Liver (tissue), 9 donors: Measurements from ENCODE around the gene SLC7A6. TPM values are rescaled to one million over a fixed set of nuclear protein-coding genes. Genes with fewer than 3 reads are reported as not detected.

Experiments
- DNase-seq: peaks from one replicate; pipeline ENCODE4 v3.0.0-alpha.2; 2017; ENCODE audit warnings: low spot score
- H3K27ac ChIP-seq, 2 donors: one replicate each; pipeline ENCODE4 v1.7.0; 2013; ENCODE audit warnings: inconsistent platforms in 2 of 2, low read length in 2 of 2, control low read depth in 1 of 2, low read depth in 1 of 2, mild to moderate bottlenecking in 1 of 2
- H3K27me3 ChIP-seq, 4 donors: one replicate each; pipeline versions ENCODE4 v1.6.1 to v1.7.0; 2013; ENCODE audit warnings: low read length in 3 of 4, inconsistent platforms in 1 of 4, mild to moderate bottlenecking in 1 of 4, moderate library complexity in 1 of 4; ENCODE audit not compliant: control insufficient read depth in 4 of 4, insufficient read depth in 4 of 4
- H3K36me3 ChIP-seq, 4 donors: one replicate each; pipeline versions ENCODE4 v1.6.1 to v1.7.0; 2013; ENCODE audit warnings: low read length in 3 of 4, mild to moderate bottlenecking in 3 of 4, low read depth in 1 of 4, moderate library complexity in 1 of 4; ENCODE audit not compliant: control insufficient read depth in 4 of 4, insufficient read depth in 3 of 4
- H3K4me1 ChIP-seq, 4 donors: one replicate each; pipeline versions ENCODE4 v1.6.1 to v1.7.0; 2013; ENCODE audit warnings: low read length in 3 of 4, mild to moderate bottlenecking in 3 of 4, moderate library complexity in 1 of 4; ENCODE audit not compliant: control insufficient read depth in 4 of 4, insufficient read depth in 4 of 4
- H3K4me3 ChIP-seq, 3 donors: one replicate each; pipeline versions ENCODE4 v1.6.1 to v1.7.0; 2013; ENCODE audit warnings: low read length in 3 of 3, control low read depth in 1 of 3, low read depth in 1 of 3, mild to moderate bottlenecking in 1 of 3
- H3K9ac ChIP-seq, 2 donors: one replicate each; pipeline ENCODE4 v1.7.0; 2013; ENCODE audit warnings: low read length in 2 of 2, mild to moderate bottlenecking in 2 of 2, moderate library complexity in 2 of 2, control low read depth in 1 of 2, low read depth in 1 of 2
- H3K9me3 ChIP-seq, 4 donors: one replicate each; pipeline versions ENCODE4 v1.6.1 to v1.7.0; 2013; ENCODE audit warnings: low read length in 3 of 4; ENCODE audit not compliant: control insufficient read depth in 4 of 4
- EGR1 ChIP-seq, 2 donors: IDR thresholded peaks; 2 replicates each; pipeline ENCODE4 v1.6.1; 2016 to 2018; ENCODE audit warnings: antibody characterized with exemption in 2 of 2, low read depth in 2 of 2
- FOXA1 ChIP-seq: IDR thresholded peaks from 2 replicates; pipeline ENCODE4 v1.6.1; 2016; ENCODE audit warnings: antibody characterized with exemption
- FOXA2 ChIP-seq: IDR thresholded peaks from 2 replicates; pipeline ENCODE4 v1.6.1; 2016; ENCODE audit warnings: antibody characterized with exemption
- GABPA ChIP-seq, 2 donors: IDR thresholded peaks in 1 of 2; conservative IDR thresholded peaks in 1 of 2; 2 replicates each; pipeline ENCODE4 v1.6.1; 2016; ENCODE audit warnings: antibody characterized with exemption in 2 of 2, mild to moderate bottlenecking in 1 of 2, moderate library complexity in 1 of 2
- HNF4A ChIP-seq, 2 donors: conservative IDR thresholded peaks; 2 replicates each; pipeline ENCODE4 v1.6.1; 2016; ENCODE audit warnings: antibody characterized with exemption in 2 of 2, mild to moderate bottlenecking in 2 of 2
- HNF4G ChIP-seq: IDR thresholded peaks from 2 replicates; pipeline ENCODE4 v1.6.1; 2016; ENCODE audit warnings: antibody characterized with exemption
- JUND ChIP-seq, 2 donors: IDR thresholded peaks; 2 replicates each; pipeline ENCODE4 v1.6.1; 2016; ENCODE audit warnings: antibody characterized with exemption in 2 of 2
- NR2F2 ChIP-seq: IDR thresholded peaks from 2 replicates; pipeline ENCODE4 v1.6.1; 2016; ENCODE audit warnings: antibody characterized with exemption
- RXRA ChIP-seq, 2 donors: IDR thresholded peaks; 2 replicates each; pipeline ENCODE4 v1.6.1; 2017 to 2018; ENCODE audit warnings: antibody characterized with exemption in 2 of 2, mild to moderate bottlenecking in 1 of 2
- WGBS: extraction: QIAGEN DNeasy Blood & Tissue Kit; methylation state at CpG from one replicate; pipeline ENCODE4 v1.1.7; 2013; 5-methylcytosine and 5-hydroxymethylcytosine counted together
- polyA plus RNA-seq, 2 donors: library from polyadenylated mRNA; stranded (reverse) in 1 of 2; unstranded in 1 of 2; fragments of 200-250 nt in 1 of 2; fragments of >200 nt in 1 of 2; fragmentation: Nextera tagmentation in 1 of 2; extraction: Ambion mirVana in 1 of 2; gene quantifications; one replicate each; pipeline versions ENCODE4 v1.2.1 to v1.2.3, GENCODE V29; 2013 to 2015
- total RNA-seq, 2 donors: library from RNA; depleted of rRNA; stranded (reverse); fragments of >200 nt; gene quantifications; one replicate each; pipeline ENCODE4 v1.2.3, GENCODE V29; 2014
- TF ChIP-seq, protein P1 (sequence below): IDR thresholded peaks from 2 replicates; pipeline ENCODE4 v1.6.1; 2016; ENCODE audit warnings: antibody characterized with exemption
- TF ChIP-seq, protein P2 (sequence below): IDR thresholded peaks from 2 replicates; pipeline ENCODE4 v1.6.1; 2016; ENCODE audit warnings: antibody characterized with exemption
- TF ChIP-seq, protein P3 (sequence below): fragments of 150-350 bp; IDR thresholded peaks from 2 replicates; pipeline ENCODE4 v1.5.1; 2017; ENCODE audit warnings: improper control_type of control experiment, low read depth, low read length; ENCODE audit not compliant: missing input control
- TF ChIP-seq, protein P4 (sequence below): IDR thresholded peaks from 2 replicates; pipeline ENCODE4 v1.6.1; 2016; ENCODE audit warnings: antibody characterized with exemption, mild to moderate bottlenecking
- donor health status: healthy.
- donor health status: healthy.
- donor health status: healthy.
- donor health status: healthy.
- donor health status: healthy.

SLC7A6 gene
- total and polyA plus RNA-seq, 4 donors: 1.2 to 4.9 (median 1.9) TPM

DNA sequence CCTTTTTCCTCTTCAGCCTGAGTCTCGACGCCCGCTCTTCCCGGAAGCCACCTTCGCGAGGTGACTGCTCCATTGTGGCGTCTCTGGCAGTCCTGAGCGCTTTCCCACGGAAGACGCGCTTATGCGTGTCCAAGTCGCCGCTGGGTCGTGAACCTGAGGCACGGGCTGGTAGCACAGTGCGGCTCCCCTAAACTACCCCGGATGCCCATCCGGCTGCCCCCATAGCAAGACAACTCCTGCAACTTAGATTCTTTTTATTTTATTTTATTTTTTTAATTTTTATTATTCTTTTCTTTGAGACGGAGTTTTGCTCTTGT, 26.3 kb upstream of the SLC7A6 start:
- TF ChIP-seq NR2F2: peak; percentile 1
- no peak for TF ChIP-seq JUND (IDR thresholded peaks at IDR 0.05)
- DNase-seq: no peak
- Histone ChIP-seq H3K9me3 (no peaks in the 10 kb centered on the region), H3K4me3 (peak overlapping the region; percentile 35 to 68 (median 39)), H3K4me1 (peaks cover 15 to 42% (median 28%) of the 10 kb centered on the region in 4 donors), H3K36me3 (peaks cover 0 to 4% (median 0%) of the 10 kb centered on the region in 4 donors), H3K9ac (peak overlapping the region in 1 of 2 donors; percentile 5), H3K27ac (peak overlapping the region; percentile 37 to 70), H3K27me3 (no peaks in the 10 kb centered on the region)
- WGBS: 11% methylated on average over 20 of the region's 20 CpGs

DNA sequence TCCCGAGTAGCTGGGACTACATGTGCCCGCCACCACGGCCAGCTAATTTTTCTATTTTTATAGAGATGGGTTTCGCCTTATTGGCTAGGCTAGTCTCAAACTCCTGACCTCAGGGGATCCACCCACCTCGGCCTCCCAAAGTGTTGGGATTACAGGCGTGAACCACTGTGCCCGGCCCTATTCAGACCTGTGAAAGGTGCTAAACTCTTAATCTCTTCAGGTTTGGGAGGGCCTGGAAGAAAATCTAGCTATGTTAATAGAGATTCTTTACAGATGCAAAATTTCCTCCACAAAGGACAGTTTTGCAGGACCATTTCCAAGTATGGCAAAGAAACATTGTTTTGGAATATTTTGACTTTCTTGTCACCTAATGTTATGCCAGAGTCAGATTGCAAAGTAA, 22.2 kb upstream of the SLC7A6 start:
- Histone ChIP-seq H3K4me1 (peaks cover 11 to 41% (median 28%) of the 10 kb centered on the region in 4 donors), H3K9me3 (no peaks in the 10 kb centered on the region), H3K9ac (no peak overlapping the region), H3K27me3 (no peaks in the 10 kb centered on the region), H3K4me3 (no peak overlapping the region), H3K27ac (no peak overlapping the region), H3K36me3 (no peaks in the 10 kb centered on the region)
- DNase-seq: no peak
- no peak for TF ChIP-seq HNF4A (conservative IDR thresholded peaks at IDR 0.05)
- no peak for TF ChIP-seq FOXA1
- TF ChIP-seq EGR1 (IDR thresholded peaks at IDR 0.05; ENCODE audit: low read depth in 2 of 2): no peak
- no peak for TF ChIP-seq FOXA2
- 86% methylated on average over 7 of the region's 7 CpGs for WGBS

DNA sequence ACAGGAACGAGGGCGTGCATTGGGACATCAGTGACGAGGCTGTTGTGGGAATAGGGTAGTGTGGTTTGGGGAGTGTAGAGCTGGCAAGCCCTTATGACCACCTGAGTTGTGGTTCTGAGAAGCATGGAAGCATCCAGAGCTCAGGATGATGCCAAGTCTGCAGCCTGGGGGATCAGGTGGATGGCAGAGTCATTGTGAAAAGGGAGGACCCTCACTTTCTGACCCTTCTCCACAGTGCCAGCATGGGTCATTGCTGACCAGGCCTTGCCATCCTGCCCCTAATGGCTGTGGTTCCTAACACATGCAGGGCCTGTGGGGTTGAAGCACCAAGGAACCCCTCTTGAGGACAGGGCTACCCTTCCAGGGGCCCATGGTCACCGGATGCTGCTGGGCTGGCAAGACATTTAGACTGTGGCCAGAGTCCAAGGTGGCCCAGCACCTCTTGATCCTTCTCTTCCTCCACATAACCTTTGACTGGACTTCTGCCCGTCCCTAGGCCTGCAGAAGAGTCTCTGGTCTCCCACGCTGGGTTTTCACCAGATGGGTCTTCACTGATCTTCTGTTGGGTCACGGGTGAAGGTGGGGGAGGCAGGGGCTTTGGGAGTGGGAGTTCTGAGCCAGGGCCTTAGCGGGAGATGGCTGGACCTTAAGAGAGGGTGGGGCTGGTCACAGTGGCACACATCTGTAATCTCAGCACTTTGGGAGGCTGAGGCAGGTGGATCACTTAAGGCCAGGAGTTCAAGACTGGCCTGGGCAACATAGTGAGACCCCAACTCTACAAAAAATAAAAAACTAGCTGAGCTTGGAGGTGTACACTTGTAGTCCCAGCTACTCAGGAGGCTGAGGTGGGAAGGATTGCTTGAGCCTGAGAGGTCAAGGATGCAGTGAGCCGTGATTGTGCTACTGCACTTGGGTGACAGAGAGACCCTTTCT, 21.1 kb upstream of the SLC7A6 start:
- H3K9me3 ChIP-seq: no peaks in the 10 kb centered on the region
- whole genome bisulfite sequencing: 72% methylated on average over 9 of the region's 9 CpGs
- no peak overlapping the region for H3K9ac ChIP-seq
- H3K4me3 ChIP-seq: no peak overlapping the region
- peak in 1 of 2 donors; percentile 26 for TF ChIP-seq HNF4A (conservative IDR thresholded peaks at IDR 0.05)
- TF ChIP-seq, protein P1, sequence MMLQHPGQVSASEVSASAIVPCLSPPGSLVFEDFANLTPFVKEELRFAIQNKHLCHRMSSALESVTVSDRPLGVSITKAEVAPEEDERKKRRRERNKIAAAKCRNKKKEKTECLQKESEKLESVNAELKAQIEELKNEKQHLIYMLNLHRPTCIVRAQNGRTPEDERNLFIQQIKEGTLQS: no peak
- no peaks in the 10 kb centered on the region for H3K36me3 ChIP-seq
- peaks cover 10 to 50% (median 33%) of the 10 kb centered on the region in 4 donors for H3K4me1 ChIP-seq
- no peak overlapping the region for H3K27ac ChIP-seq
- no peaks in the 10 kb centered on the region for H3K27me3 ChIP-seq
- DNase-seq: no peak

DNA sequence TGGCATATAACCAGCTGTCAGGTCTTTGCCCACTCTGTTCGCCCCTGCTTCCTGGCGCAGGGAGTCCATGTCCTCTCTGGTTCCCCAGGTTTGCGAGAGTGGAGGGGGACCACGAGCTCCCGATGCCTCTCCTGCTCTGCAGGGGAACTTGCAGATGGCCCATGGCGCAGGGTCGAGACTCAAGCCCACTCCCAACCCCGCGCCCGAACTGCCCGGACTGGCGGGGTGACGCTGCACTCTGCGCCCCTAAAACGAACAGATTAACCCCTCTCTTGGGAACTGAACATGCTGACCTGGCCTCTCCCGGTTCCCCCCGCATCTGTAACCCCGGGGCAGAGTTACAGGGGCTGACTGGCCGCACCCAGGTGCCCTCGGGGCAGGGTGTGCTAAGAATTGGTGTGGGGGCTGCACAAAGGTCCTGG, 19.8 kb upstream of the SLC7A6 start:
- peak overlapping the region; percentile 41 to 58 for H3K9ac ChIP-seq
- H3K9me3 ChIP-seq: no peaks in the 10 kb centered on the region
- H3K27ac ChIP-seq: peak overlapping the region; percentile 13 to 36
- peak overlapping the region; percentile 74 to 98 (median 91) for H3K4me3 ChIP-seq
- H3K4me1 ChIP-seq: peaks cover 9 to 48% (median 36%) of the 10 kb centered on the region in 4 donors
- DNase-seq: no peak
- H3K27me3 ChIP-seq: no peaks in the 10 kb centered on the region
- H3K36me3 ChIP-seq: no peaks in the 10 kb centered on the region
- 8% methylated on average over 20 of the region's 20 CpGs for WGBS
- TF ChIP-seq, protein P1: no peak
- TF ChIP-seq EGR1 (IDR thresholded peaks at IDR 0.05; ENCODE audit: low read depth in 2 of 2): no peak
- TF ChIP-seq, protein P2, sequence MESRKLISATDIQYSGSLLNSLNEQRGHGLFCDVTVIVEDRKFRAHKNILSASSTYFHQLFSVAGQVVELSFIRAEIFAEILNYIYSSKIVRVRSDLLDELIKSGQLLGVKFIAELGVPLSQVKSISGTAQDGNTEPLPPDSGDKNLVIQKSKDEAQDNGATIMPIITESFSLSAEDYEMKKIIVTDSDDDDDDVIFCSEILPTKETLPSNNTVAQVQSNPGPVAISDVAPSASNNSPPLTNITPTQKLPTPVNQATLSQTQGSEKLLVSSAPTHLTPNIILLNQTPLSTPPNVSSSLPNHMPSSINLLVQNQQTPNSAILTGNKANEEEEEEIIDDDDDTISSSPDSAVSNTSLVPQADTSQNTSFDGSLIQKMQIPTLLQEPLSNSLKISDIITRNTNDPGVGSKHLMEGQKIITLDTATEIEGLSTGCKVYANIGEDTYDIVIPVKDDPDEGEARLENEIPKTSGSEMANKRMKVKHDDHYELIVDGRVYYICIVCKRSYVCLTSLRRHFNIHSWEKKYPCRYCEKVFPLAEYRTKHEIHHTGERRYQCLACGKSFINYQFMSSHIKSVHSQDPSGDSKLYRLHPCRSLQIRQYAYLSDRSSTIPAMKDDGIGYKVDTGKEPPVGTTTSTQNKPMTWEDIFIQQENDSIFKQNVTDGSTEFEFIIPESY: no peak
- no peak for TF ChIP-seq HNF4G
- TF ChIP-seq FOXA2: no peak
- no peak for TF ChIP-seq RXRA (IDR thresholded peaks at IDR 0.05)
- TF ChIP-seq FOXA1: no peak
- TF ChIP-seq GABPA (IDR thresholded peaks at IDR 0.05 in 1 of 2, conservative IDR thresholded peaks at IDR 0.05 in 1 of 2): no peak
- TF ChIP-seq, protein P3, sequence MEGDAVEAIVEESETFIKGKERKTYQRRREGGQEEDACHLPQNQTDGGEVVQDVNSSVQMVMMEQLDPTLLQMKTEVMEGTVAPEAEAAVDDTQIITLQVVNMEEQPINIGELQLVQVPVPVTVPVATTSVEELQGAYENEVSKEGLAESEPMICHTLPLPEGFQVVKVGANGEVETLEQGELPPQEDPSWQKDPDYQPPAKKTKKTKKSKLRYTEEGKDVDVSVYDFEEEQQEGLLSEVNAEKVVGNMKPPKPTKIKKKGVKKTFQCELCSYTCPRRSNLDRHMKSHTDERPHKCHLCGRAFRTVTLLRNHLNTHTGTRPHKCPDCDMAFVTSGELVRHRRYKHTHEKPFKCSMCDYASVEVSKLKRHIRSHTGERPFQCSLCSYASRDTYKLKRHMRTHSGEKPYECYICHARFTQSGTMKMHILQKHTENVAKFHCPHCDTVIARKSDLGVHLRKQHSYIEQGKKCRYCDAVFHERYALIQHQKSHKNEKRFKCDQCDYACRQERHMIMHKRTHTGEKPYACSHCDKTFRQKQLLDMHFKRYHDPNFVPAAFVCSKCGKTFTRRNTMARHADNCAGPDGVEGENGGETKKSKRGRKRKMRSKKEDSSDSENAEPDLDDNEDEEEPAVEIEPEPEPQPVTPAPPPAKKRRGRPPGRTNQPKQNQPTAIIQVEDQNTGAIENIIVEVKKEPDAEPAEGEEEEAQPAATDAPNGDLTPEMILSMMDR: no peak
- no peak for TF ChIP-seq NR2F2
- TF ChIP-seq HNF4A (conservative IDR thresholded peaks at IDR 0.05): no peak
- TF ChIP-seq, protein P4, sequence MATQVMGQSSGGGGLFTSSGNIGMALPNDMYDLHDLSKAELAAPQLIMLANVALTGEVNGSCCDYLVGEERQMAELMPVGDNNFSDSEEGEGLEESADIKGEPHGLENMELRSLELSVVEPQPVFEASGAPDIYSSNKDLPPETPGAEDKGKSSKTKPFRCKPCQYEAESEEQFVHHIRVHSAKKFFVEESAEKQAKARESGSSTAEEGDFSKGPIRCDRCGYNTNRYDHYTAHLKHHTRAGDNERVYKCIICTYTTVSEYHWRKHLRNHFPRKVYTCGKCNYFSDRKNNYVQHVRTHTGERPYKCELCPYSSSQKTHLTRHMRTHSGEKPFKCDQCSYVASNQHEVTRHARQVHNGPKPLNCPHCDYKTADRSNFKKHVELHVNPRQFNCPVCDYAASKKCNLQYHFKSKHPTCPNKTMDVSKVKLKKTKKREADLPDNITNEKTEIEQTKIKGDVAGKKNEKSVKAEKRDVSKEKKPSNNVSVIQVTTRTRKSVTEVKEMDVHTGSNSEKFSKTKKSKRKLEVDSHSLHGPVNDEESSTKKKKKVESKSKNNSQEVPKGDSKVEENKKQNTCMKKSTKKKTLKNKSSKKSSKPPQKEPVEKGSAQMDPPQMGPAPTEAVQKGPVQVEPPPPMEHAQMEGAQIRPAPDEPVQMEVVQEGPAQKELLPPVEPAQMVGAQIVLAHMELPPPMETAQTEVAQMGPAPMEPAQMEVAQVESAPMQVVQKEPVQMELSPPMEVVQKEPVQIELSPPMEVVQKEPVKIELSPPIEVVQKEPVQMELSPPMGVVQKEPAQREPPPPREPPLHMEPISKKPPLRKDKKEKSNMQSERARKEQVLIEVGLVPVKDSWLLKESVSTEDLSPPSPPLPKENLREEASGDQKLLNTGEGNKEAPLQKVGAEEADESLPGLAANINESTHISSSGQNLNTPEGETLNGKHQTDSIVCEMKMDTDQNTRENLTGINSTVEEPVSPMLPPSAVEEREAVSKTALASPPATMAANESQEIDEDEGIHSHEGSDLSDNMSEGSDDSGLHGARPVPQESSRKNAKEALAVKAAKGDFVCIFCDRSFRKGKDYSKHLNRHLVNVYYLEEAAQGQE: no peak
